WI38 (cell line): ENCODE measurements around the gene TMPRSS9.

Source experiments
- H3K4me3 ChIP-seq: 2 replicates; pipeline ENCODE4 v1.5.1; 2011; ENCODE audit warnings: low read depth, mild to moderate bottlenecking, control low read depth, low read length
- TF ChIP-seq, protein P1 (sequence below): IDR thresholded peaks from 2 replicates; pipeline ENCODE4 v1.5.1; 2012; ENCODE audit warnings: low read depth, mild to moderate bottlenecking, control low read depth, low read length

Gene TMPRSS9

GRCh38 chr19:2363419-2363818 is 3.4 kb downstream of the TMPRSS9 start:
- H3K4me3 ChIP-seq = no peak overlapping the region
- TF ChIP-seq, protein P1, sequence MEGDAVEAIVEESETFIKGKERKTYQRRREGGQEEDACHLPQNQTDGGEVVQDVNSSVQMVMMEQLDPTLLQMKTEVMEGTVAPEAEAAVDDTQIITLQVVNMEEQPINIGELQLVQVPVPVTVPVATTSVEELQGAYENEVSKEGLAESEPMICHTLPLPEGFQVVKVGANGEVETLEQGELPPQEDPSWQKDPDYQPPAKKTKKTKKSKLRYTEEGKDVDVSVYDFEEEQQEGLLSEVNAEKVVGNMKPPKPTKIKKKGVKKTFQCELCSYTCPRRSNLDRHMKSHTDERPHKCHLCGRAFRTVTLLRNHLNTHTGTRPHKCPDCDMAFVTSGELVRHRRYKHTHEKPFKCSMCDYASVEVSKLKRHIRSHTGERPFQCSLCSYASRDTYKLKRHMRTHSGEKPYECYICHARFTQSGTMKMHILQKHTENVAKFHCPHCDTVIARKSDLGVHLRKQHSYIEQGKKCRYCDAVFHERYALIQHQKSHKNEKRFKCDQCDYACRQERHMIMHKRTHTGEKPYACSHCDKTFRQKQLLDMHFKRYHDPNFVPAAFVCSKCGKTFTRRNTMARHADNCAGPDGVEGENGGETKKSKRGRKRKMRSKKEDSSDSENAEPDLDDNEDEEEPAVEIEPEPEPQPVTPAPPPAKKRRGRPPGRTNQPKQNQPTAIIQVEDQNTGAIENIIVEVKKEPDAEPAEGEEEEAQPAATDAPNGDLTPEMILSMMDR = no peak

- TF ChIP-seq, protein P1 = no peak
- H3K4me3 ChIP-seq = no peak overlapping the region
Observed at GRCh38 chr19:2365201-2365970, 5.3 kb downstream of the TMPRSS9 start.

DNA sequence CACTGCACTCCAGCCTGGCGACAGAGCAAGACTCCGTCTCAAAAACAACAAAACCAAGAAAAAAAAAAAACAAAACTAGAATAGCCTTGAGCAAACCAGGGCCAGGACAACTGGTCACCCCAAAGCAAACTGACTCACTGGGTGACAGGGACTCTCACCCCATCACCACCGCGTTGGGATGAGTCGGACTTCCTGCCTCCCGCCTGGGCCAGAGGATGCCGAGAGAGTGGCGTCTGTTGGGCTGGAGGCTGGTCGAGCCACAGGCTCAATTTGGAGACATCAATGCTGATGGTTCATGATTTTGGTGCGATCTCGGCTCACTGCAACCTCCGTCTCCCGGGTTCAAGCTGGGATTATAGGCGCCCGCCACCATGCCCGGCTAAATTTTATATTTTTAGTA is 11.6 kb downstream of the TMPRSS9 start:
- no peak overlapping the region for H3K4me3 ChIP-seq
- TF ChIP-seq, protein P1 = no peak

DNA sequence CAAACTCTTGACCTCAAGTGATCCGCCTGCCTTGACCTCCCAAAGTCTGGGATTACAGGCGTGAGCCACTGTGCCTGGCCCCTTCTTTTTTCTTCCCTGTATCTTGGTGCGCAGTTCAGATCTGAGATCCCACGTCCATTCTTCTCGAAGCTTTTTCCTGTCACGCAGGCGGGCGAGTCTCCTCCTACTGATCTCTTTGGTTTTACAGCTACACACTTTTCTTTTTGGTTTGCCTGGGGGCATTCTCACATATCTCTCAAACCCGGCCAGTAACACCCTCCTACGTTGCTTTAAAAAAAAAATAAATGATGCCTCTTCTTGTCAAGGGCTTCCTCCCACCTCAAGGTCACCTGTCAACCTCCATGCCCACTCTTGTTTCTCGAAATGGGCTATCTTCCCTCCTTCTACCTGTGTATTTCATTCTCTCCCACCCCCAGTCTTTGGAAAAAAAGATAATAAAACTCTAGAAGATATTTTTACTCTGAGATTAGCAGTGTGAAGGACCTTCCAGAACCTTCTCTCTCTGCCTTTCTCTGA is 12.1 kb downstream of the TMPRSS9 start:
- TF ChIP-seq, protein P1 = no peak
- no peak overlapping the region for H3K4me3 ChIP-seq

DNA sequence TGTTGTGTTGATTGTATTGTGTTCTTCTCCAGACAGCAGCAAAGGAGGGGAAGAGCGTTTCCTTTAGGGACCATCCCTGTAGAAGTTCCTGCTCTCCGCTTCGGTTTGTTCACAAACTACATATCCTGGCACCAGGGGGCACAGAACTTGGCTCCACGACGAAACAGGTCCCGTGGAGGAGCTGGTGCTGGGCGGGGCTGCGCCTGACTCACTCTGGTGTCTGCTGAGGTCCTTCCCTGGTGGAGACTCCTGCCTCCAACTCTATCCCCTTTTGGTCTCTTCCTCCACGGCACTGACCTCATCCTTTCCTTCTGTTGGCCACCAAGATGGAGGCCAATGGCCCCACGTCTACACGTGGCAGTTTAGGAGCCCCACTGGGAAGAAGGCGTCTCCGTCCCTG is 14.7 kb downstream of the TMPRSS9 start:
- TF ChIP-seq, protein P1 = no peak

DNA sequence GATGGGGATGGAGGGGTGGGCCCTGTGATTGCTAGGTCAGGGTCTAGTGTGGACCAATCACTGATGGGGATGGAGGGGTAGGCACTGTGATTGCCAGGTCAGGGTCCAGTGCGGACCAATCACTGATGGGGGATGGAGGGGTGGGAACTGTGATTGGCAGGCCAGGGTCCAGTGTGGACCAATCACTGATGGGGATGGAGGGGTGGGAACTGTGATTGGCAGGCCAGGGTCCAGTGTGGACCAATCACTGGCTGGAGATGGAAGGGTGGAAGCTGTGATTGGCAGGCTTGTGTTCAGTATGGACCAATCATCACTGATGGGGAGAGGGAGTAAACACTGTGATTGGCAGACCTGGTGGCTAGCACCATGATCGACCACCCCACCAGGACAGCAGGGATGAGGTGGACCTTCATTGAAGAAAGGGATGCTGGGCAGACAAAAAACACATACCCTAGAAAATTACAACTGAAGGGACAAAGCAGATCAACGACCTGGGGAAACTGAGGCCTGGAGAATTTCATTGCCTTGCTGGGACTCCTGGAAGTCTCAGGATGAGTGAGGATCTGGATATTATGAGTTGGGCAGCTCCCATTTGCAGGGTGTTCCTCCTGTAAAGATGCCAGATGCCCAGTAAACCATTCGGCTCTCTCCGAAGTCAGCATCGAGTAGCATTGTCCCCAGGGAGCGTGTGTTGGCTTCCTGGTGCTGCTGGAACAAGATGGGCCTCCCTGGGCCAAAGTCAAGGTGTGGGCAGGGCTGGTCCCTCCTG is 15.5 kb downstream of the TMPRSS9 start:
- TF ChIP-seq, protein P1 = no peak
- no peak overlapping the region for H3K4me3 ChIP-seq

More for the DNA sequence above, 14.7 kb downstream of the TMPRSS9 start:
- H3K4me3 ChIP-seq = no peak overlapping the region
